Iris pigment epithelial cell (primary cell): Measurements from ENCODE around the gene LARP6.
"Not testable (repeated sequence)": the region's sequence is repeated elsewhere in the genome, so short reads cannot be mapped to it uniquely, and the experiment has no call there.

Experiments
- DNase-seq: peaks from one replicate; pipeline ENCODE4 v3.0.0-alpha.2; 2011; ENCODE audit warnings: low read depth

LARP6 gene

GRCh38 chr15:70858614-70859321 lies 4.8 kb upstream of the LARP6 start:
- not testable (repeated sequence) for DNase-seq

DNA sequence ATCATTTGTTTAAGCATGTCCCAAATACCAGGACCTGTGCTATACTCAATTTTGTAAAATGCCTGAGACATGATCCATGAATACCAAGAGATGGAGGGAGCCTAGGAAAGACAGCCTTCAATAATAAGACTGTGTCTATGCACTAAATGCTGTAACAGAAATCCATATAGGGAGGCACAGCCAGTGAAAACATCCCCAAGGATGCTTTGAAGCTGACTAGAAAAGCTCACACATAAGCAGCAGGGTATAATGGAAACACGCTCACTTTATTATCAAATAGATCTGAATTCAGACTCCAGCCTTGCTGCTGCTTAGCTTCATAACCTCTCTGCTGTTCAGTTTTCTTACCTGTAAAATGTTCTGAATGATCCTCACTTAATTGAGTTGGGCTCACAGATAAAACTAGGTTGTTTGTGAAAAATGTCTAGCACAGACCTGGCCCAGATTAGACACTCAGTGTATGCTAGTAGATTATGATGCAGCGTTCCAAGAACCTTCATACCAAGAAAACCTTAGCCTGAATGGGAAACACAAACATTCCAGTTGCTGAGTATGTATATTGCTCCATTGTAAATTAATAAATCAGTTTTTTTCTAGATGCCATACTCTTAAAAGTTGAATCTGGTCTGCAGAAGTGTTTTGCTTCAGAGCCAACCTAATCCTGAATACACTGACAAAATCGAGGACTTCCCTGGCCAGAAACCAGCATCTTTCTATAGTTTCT lies 3.8 kb upstream of the LARP6 start:
- peak; percentile 40 for DNase-seq

DNA sequence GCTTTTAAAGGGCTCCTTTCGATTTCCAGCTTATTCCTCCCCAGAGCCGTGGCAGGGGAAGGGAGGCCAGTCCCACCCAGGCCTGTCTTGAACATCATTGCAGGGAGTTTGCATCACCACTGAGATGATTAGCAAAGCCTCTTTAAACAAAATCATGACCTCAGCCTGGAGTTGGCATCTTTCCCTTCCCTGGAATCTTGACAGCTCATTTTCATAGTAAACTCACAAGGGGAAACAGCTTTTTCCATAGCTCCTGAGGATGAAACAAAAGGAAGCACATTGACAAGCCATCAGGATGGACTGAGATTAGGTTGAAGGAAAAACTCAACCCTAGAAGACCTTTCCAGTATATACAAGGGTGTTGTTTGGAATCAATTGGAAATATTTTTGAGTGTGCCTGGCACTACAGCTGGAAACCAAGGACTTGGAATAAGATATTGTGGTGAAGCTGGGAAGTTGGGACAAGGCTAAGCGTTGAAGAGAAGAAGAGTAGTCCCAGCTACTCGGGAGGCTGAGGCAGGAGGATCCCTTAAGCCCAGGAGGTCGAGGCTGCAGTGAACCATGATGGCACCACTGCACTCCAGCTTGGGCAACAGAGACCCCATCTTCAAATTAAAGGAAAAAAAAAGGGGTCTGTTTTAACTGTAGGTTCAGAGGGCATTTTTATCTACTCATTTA lies 3.1 kb upstream of the LARP6 start:
- DNase-seq: peak; percentile 97

- peak; percentile 41 for DNase-seq
Measured at GRCh38 chr15:70856177-70856883, 2.4 kb upstream of the LARP6 start.

DNA sequence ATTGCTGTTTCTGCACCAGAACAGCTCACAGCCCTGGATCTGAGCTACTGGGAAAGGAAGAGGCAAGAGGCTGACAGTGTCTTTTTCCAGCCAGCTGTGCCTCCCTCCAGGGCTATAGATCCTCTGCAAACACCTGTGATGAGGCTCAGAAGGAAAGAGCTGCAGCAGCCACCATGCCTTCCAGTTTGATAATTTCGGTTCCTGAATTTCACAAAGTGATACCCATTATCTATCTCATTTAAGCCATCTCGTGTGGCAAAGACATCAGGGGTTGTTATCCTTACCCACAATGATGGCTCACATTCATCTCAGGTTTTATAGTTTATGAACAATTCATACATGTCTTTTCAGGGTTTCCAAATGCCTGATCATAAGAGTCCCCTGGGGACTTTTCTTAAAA lies 1.8 kb upstream of the LARP6 start:
- DNase-seq: no peak

DNA sequence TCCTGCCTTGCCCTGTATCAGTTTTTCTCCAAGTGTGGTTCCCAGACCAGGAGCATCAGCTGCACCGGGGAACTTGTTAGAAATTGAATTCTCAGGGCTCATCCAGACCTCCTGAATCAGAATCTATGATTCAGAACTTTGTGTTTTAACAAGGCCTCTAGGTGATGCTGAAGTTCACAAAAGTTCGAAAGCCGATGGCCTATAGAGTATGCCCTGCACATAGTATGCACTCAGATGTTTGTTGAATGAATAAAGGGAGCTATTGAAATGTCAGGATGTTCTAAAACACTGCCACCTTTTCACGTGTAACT lies 664 bp upstream of the LARP6 start:
- DNase-seq: peak; percentile 65

GRCh38 chr15:70853318-70853972 lies 512 bp downstream of the LARP6 start:
- DNase-seq: peak; percentile 84

DNA sequence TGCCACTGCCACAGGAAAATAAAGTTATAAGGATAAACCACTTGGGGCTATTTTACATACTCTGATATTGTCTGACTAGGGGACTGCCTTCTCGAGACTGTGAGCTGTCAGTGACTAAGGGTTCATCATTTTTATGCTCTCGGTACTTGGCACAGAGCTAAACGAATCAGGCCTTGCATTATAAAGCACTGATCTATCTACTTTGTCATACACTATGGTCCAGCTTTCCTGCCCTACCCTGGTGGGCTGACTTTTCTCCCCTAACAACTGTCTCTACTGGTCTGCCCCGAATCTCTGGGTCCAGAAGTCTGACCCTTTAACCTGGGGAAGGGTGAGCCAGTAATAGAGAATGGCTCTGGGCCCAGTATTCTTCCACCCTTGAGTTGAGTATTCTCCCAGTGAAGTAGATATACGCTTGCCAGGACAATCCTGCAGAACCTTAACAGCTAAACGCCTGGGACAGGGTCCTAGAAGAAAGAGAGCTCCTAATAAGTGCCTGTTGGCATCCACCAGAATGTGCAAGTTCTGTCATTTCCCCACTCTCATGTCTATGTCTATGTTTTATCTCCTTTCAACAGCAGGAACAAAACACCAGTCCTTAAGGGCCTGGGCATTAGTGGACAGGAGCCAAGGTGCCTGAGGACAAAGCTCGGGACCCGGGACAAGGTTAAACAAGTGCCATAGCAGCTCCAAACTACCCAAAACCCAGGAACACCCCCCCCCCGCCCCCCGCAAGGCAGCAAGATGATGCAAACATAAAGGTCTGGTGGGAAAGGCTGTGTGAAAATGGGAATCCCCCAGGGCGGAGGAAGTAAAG lies 1.2 kb downstream of the LARP6 start:
- DNase-seq: peak; percentile 86

GRCh38 chr15:70851889-70852288 lies 2.1 kb downstream of the LARP6 start:
- DNase-seq: no peak

GRCh38 chr15:70845602-70846360 lies 8.2 kb downstream of the LARP6 start:
- no peak for DNase-seq

GRCh38 chr15:70837476-70837875 lies 16.5 kb downstream of the LARP6 start:
- no peak for DNase-seq

- DNase-seq: no peak
Measured at GRCh38 chr15:70835841-70836240, 18.1 kb downstream of the LARP6 start.

DNA sequence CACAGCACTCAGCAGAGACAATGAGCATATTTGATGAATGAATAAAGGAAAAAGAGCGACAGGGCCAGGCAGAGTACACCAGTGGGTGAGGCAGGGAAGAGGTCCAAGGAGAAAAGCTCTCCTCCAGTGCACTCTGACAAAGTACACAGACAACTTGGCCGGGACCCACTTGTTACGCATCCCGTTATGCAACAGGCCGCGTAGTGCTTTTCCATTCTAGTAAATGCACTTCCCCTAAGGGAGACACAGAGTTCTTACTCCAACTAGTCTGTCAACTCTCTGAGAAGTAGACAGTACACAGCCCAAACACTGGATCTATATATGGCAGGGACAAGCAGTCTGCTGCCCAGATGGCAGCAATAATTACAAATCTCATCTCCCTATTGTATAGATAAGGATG lies 18.5 kb downstream of the LARP6 start:
- no peak for DNase-seq

- no peak for DNase-seq
Measured at GRCh38 chr15:70834999-70835398, 19.0 kb downstream of the LARP6 start.

DNA sequence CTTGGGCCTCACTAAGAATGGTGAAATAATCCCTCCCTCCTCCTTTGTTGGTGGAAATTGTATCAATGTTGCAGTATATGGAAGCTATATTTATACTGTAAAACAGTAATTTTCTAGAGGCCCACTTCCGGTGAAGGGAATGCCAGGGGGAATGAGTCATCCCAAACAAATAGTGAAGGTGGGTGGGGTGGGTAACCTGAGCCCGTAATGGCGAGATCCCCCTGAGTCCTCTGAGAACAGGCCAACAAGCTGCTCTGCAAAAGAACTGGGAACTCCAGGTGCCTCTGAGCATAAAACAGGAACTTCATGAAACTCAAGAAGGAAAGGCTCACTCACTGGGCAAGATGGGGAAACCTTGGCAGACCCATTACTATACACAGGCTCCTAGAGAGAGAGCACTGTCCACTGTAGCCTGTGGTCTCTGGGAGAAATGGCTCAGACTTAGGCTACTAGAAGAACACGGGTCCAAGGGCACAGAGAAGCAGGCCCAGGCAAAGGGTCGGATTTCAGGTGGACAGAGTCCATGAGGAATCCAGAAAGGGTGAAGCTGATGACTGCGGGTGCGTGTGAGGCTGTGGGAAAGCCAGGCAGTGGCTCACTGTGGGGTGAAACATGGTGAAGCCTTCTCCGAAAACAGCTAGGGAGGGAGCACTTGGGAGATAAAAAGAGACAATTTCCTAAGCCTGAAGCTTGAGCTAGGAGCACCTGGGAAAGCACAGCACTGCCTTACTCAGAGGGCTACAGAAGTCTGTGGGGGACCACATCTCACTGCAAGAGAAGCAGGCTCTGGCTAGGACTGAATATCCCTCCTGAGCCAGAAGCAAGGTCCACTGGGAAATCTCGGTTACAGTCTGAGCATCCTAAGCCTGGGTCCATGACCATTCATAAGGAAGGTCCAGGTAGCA lies 19.8 kb downstream of the LARP6 start:
- DNase-seq: peak; percentile 80

DNA sequence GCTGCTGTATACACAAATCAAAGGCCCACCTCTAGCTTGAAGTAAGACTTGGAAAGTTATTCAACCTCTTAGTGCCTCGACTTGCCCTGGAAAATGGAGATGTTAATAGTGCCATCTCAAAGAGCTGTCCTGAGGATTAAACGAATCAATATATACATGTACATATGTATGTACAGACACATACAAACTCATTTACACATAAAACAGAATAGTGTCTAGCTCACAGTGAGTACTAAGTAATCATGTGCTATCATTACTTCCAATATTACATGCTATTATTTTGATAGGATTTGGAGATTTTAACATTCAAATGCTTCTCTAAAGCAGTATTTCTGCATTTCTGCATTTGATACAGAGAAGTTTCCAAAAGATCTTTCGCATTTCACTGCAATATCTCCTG lies 20.5 kb downstream of the LARP6 start:
- no peak for DNase-seq

DNA sequence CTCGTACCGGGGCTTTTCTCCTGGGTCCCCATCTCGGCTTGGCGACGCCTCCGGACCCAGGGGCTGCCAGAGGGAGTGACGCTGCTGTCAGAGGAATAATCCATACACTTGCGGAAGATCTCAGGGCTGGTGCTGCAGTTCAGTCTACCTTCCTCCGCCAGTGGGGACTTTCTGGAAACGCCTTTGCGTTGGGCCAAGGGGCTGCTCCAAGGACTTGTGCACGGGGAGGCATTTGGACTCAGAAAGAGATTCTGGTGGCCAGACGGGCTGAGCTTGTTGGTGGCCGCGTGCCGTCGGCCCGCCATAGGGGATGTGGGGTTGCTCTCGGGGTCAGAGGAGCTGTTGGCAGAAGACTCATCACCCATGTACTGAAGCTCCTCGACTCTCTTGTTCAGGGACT lies 21.8 kb downstream of the LARP6 start:
- DNase-seq: no peak

DNA sequence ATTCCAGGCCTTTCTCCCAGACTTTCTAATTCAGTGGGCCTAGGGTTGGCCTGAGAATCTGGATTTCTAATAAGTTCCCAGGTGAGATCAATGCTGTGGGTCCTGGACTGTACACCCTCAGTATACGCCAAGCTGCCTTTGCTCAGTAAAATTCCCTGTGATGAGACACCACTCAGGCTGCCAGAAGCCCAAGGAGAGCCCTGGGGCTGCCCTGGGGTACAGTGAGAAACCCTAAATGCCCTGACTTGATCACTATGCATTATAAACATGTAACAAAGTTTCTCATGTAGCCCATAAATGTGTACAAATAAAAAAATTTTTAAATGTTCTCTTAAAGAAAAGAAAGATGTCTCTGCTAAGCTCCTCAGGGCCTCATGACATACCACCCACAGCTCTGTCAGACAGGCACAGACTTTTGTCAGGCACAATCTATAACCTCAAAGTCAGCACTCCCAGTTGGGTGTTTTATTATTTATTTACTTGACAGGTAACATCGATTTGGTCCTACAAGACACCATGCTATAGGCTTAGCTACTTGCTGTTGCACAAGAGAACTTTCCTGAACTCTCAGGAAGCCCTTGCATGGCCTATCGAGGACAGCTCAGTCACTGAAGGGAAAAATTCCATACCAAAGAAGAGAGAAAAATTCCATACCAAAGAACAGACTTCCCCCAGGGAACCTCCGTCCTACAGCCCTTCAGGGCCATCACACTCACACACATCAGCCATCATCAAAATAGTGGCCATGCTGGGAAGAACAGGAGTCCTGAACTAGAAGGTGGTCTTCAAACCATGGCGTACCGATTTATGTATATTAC lies 22.7 kb downstream of the LARP6 start:
- no peak for DNase-seq

GRCh38 chr15:70830615-70831014 lies 23.3 kb downstream of the LARP6 start:
- no peak for DNase-seq
